Lower leg skin (tissue), 4 donors: ENCODE measurements around the gene TULP4. TPM values are rescaled to one million over a fixed set of nuclear protein-coding genes. Genes with fewer than 3 reads are reported as not detected.
"Not testable (repeated sequence)": the region's sequence is repeated elsewhere in the genome, so short reads cannot be mapped to it uniquely, and the experiment has no call there.

ENCODE experiments used
- DNase-seq, 2 donors: peaks; one replicate each; pipeline ENCODE4 v3.0.0-alpha.2; 2019; ENCODE audit warnings: low spot score in 2 of 2
- H3K4me3 ChIP-seq: fragments of 200-600 bp; sonication (generic); 2 replicates; pipeline ENCODE4 v1.5.1; 2017; ENCODE audit warnings: mild to moderate bottlenecking, low read depth; ENCODE audit not compliant: poor library complexity, severe bottlenecking
- CTCF ChIP-seq, 3 donors: fragments of 450-650 bp; IDR thresholded peaks; one replicate each; pipeline ENCODE4 v1.5.1; 2016; ENCODE audit warnings: antibody characterized with exemption in 3 of 3, mild to moderate bottlenecking in 3 of 3, moderate library complexity in 2 of 3
- POLR2A ChIP-seq, 2 donors: fragments of 450-650 bp; IDR thresholded peaks; one replicate each; pipeline ENCODE4 v1.6.1; 2016 to 2017; ENCODE audit warnings: antibody characterized with exemption in 2 of 2, mild to moderate bottlenecking in 1 of 2, moderate library complexity in 1 of 2
- WGBS, 2 donors: methylation state at CpG; one replicate each; pipeline ENCODE4 v1.1.5; 2018; 5-methylcytosine and 5-hydroxymethylcytosine counted together
- intact Hi-C: fragments of 100-400 bp; cut with DNase I; formaldehyde crosslinking; loops from one replicate; pipeline ENCODE4 v1.15.0; 2023; ENCODE audit warnings: low total_unique reads
- total RNA-seq, 4 donors: library from RNA; depleted of rRNA; stranded (reverse); fragments of >200 nt; gene quantifications; one replicate each; pipeline ENCODE4 v1.1.0, GENCODE V29; 2016

The TULP4 gene
- total RNA-seq, 4 donors from 2014 or later: 141 to 198 (median 148) TPM

DNA sequence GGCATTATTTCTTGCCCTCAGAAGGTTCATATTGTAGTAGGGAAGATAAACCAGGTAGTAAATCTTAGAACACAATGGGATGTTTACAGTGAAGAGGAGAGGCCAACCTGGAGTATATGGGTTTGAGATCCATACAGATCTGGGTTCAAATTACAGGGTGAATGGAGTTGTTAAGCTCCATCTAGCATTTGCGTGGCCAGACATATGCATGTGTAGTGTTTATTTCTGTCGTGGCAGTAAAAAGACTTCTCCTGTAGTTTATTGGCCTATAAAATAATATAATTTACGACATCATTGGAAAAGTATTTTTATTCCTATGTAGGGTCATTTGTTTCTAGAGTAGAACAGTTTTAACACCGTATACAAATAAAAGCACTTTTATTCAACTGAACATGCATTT is 25.2 kb upstream of the TULP4 start:
- no peak for DNase-seq
- intact Hi-C loops: no loop called here
- TF ChIP-seq CTCF (IDR thresholded peaks at IDR 0.05) (no peak), POLR2A (IDR thresholded peaks at IDR 0.05) (no peak)
- H3K4me3 ChIP-seq: no peak overlapping the region
- 79 to 83% methylated on average over 4 of the region's 4 CpGs for WGBS, 2 donors

- WGBS, 2 donors: 94 to 98% methylated on average over 3 of the region's 3 CpGs
Observed at GRCh38 chr6:158290040-158290439, 22.2 kb upstream of the TULP4 start.

DNA sequence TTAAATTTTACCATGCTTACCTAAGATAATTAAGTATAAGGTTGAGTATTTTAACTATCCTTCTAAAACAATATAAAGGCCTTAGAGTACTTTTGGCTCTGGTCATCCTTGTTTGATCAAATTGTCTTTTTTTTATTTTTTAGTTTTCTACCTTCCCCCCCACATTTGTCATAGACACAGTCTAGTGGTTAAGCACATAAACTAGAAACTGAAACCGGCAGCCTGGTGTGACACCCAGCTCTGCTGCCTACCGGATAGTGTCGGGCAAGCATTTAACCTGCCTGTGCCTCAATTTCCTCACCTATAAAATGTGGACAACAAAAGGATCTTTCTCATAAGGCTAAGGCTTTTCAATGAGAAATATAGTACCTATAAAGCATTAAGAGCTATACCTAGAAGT is 21.6 kb upstream of the TULP4 start:
- no peak overlapping the region for H3K4me3 ChIP-seq
- no peak for DNase-seq
- intact Hi-C loops: no loop called here
- TF ChIP-seq CTCF (IDR thresholded peaks at IDR 0.05) (no peak), POLR2A (IDR thresholded peaks at IDR 0.05) (no peak)
- 83 to 90% methylated on average over 3 of the region's 3 CpGs for WGBS, 2 donors

More at GRCh38 chr6:158290040-158290439, 22.2 kb upstream of the TULP4 start:
- intact Hi-C loops: no loop called here
- H3K4me3 ChIP-seq: no peak overlapping the region
- DNase-seq: no peak
- no peak for TF ChIP-seq POLR2A (IDR thresholded peaks at IDR 0.05)
- TF ChIP-seq CTCF (IDR thresholded peaks at IDR 0.05): no peak

DNA sequence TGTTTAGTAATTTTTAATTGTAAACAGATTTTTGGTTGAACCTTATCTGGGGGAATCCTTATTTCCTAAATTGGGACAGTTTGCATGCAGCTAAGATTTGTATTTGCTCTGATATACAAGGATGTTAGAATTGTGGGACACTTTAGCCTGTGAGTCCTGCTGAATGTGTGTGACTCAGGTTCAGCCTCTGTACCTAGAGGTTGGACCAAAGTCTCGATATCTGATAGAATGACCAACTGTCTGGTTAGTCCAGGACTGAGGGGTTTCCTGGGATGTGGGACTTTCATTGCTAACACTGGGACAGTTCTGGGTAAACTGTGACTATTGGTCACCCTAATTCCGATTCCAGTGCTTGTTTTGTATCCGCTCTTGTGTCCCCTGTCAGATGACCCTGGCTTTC is 20.2 kb upstream of the TULP4 start:
- 94 to 98% methylated on average over 3 of the region's 3 CpGs for WGBS, 2 donors
- H3K4me3 ChIP-seq: no peak overlapping the region
- no peak for TF ChIP-seq CTCF (IDR thresholded peaks at IDR 0.05)
- no peak for TF ChIP-seq POLR2A (IDR thresholded peaks at IDR 0.05)
- no peak for DNase-seq
- intact Hi-C loops: no loop called here

DNA sequence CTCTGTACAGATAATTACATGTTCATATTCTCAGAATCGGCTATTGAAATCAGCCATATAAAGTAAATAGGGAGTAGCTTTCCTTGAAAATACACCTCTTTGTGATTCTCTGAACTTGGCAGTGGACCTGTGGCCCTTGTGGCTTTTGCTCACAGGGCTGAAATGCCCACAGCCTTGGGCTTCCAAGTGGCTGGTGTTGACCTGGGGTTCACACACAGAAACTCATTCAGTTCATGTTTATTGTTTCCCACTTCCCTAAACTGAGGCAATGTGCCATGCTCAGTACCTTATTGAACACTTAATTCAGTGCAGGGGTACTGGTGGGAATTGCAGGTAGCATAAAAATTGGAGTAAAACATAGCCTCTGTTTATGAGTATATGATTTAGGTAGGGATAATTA is 19.1 kb upstream of the TULP4 start:
- WGBS, 2 donors: 89 to 100% methylated on average over 1 of the region's 1 CpG
- no peak for TF ChIP-seq CTCF (IDR thresholded peaks at IDR 0.05)
- no peak for DNase-seq
- intact Hi-C loops: no loop called here
- no peak overlapping the region for H3K4me3 ChIP-seq

GRCh38 chr6:158295976-158296853 is 16.1 kb upstream of the TULP4 start:
- 92 to 96% methylated on average over 11 of the region's 11 CpGs for WGBS, 2 donors
- H3K4me3 ChIP-seq, DNase-seq, intact Hi-C loops: not testable (repeated sequence)

DNA sequence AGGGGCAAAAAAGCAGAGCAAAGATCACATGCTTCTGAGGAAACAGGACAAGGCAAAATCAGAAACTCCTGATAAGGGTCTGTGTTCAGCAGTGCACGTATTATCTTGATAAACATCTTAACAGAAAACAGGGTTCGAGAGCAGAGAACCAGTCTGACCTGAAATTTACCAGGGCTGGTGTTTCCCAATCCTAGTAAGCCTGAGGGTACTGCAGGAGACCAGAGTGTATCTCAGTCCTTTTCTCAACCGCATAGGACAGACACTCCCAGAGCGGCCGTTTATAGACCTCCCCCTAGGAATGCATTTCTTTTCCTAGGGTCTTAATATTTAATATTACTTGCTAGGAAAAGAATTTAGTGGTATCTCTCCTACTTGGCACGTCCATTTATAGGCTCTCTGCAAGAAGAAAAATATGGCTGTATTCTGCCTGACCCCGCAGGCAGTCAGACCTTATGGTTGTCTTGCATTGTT is 15.4 kb upstream of the TULP4 start:
- DNase-seq, intact Hi-C loops, H3K4me3 ChIP-seq: not testable (repeated sequence)
- WGBS, 2 donors: 91 to 92% methylated on average over 7 of the region's 7 CpGs

DNA sequence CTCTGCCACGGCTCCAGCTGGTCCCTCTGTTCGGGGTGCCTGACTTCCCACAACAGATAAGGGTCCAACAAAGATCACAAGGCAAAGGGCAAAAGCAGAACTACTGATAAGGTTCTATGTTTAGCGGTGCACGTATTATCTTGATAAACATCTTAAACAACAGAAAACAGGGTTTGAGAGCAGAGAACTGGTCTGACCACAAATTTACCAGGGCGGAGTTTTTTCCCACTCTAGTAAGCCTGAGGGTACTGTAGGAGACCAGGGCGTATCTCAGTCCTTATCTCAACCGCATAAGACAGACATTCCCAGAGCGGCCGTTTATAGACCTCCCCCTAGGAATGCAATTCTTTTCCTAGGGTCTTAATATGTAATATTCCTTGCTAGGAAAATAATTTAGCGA is 14.6 kb upstream of the TULP4 start:
- 89 to 93% methylated on average over 10 of the region's 10 CpGs for WGBS, 2 donors
- intact Hi-C loops, DNase-seq, H3K4me3 ChIP-seq: not testable (repeated sequence)

DNA sequence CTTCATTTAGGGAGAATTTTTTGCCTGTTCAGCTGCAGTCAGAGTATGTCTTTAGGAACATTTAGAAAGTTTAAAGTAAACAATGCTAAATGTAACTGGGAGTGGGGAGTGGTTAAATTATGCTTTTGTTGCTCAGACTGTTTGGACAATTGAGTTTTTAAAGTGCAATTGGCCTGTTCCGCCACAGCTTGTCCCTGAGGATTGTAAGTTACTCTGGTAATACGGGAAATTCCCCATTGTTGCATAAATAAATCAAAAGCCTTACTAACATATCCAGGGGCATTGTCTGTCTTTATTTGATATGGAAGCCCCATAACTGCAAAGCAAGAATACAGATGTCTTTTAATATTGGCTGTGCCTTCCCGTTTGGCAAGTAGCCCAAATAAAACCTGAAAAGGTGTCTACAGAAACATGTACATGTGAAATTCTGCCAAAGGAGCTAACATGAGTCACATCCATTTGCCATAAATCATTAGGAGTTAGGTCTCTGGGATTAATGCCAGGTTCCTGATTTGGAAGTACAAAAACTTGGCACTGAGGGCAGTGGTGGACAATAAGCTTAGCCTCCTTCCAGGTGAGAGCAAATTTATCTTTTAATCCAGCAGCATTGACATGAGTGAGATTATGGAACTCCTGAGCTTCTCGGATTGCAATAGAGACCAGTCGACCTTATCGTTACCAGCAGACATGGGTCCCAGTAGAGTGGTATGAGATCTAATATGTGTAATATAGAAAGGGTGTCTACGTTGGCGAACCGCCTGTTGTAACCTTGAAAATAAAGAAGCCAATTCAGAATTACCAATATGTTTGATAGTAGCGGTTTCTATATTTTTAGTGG is 11.7 kb upstream of the TULP4 start:
- WGBS, 2 donors: 68 to 72% methylated on average over 10 of the region's 10 CpGs
- DNase-seq, intact Hi-C loops, H3K4me3 ChIP-seq: not testable (repeated sequence)
